Mammary epithelial cell (primary cell): Measurements from ENCODE around the gene FKBP10.

Source experiments
- CTCF ChIP-seq, 2 donors: IDR thresholded peaks in 1 of 2; conservative IDR thresholded peaks in 1 of 2; 2 replicates each; pipeline ENCODE4 v1.5.1; 2011 to 2012; ENCODE audit warnings: inconsistent platforms in 2 of 2, low read length in 2 of 2, mild to moderate bottlenecking in 2 of 2, control low read depth in 1 of 2, low read depth in 1 of 2; ENCODE audit not compliant: insufficient read depth in 1 of 2; ENCODE audit errors: extremely low read depth in 1 of 2
- EZH2 ChIP-seq: IDR thresholded peaks from 2 replicates; pipeline ENCODE4 v1.6.1; 2012; ENCODE audit warnings: low read length, inconsistent platforms, borderline replicate concordance

GRCh38 chr17:41871789-41872188 is 59.0 kb downstream of the FKBP10 start:
- TF ChIP-seq EZH2 (no peak), CTCF (conservative IDR thresholded peaks at IDR 0.05 in 1 of 2, IDR thresholded peaks at IDR 0.05 in 1 of 2; ENCODE audit: extremely low read depth in 1 of 2, insufficient read depth in 1 of 2, low read depth in 1 of 2, low read length in 2 of 2) (no peak)
